GM23338 (cell line): Measurements from ENCODE around the gene MYO15B. TPM values are rescaled to one million over a fixed set of nuclear protein-coding genes. Genes with fewer than 3 reads are reported as not detected.

Experiments
- ATAC-seq: fragments of 200-7000 bp; cut with Tn5 transposase; 3 replicates; pipeline ENCODE4 v1.9.1; 2020
- DNase-seq: peaks from one replicate; pipeline ENCODE4 v3.0.0-alpha.2; 2015; ENCODE audit warnings: low spot score
- H2AFZ ChIP-seq: fragments of 200-600 bp; sonication (generic); 2 replicates; pipeline ENCODE4 v1.8.0; 2016; ENCODE audit warnings: antibody characterized with exemption, mild to moderate bottlenecking, moderate library complexity
- H3F3A ChIP-seq: fragments of 200-600 bp; sonication (generic); replicated peaks from 2 replicates; pipeline ENCODE4 v1.8.0; 2017; ENCODE audit warnings: antibody characterized with exemption, mixed run types, low read depth
- H3K27ac ChIP-seq: fragments of 200-600 bp; sonication (generic); 2 replicates; pipeline ENCODE4 v1.6.1; 2016; ENCODE audit warnings: low read depth
- H3K27me3 ChIP-seq: fragments of 200-600 bp; sonication (generic); 2 replicates; pipeline ENCODE4 v1.8.0; 2016; ENCODE audit warnings: mild to moderate bottlenecking, mixed run types, moderate library complexity; ENCODE audit not compliant: insufficient read depth
- H3K36me3 ChIP-seq: fragments of 200-600 bp; sonication (generic); 2 replicates; pipeline ENCODE4 v1.8.0; 2016; ENCODE audit warnings: mild to moderate bottlenecking; ENCODE audit not compliant: insufficient read depth
- H3K4me1 ChIP-seq: fragments of 200-600 bp; sonication (generic); 2 replicates; pipeline ENCODE4 v1.8.0; 2016; ENCODE audit warnings: mild to moderate bottlenecking, moderate library complexity; ENCODE audit not compliant: insufficient read depth
- H3K4me2 ChIP-seq: fragments of 200-600 bp; sonication (generic); 2 replicates; pipeline ENCODE4 v1.7.1; 2017; ENCODE audit warnings: mixed run types
- H3K4me3 ChIP-seq: fragments of 200-600 bp; sonication (generic); 2 replicates; pipeline ENCODE4 v1.6.1; 2016; ENCODE audit warnings: mixed run types
- H3K79me2 ChIP-seq: fragments of 200-600 bp; sonication (generic); replicated peaks from 2 replicates; pipeline ENCODE4 v1.8.0; 2017; ENCODE audit warnings: mild to moderate bottlenecking; ENCODE audit not compliant: insufficient read depth
- H3K9me2 ChIP-seq: fragments of 200-600 bp; sonication (generic); 2 replicates; pipeline ENCODE4 v1.8.0; 2017; ENCODE audit not compliant: insufficient read depth
- H4K20me1 ChIP-seq: fragments of 200-600 bp; sonication (generic); replicated peaks from 2 replicates; pipeline ENCODE4 v1.8.0; 2017; ENCODE audit warnings: mild to moderate bottlenecking; ENCODE audit not compliant: insufficient read depth
- H3K27ac Mint-ChIP-seq: 2 replicates; pipeline ENCODE4 v1.8.0; 2020; ENCODE audit warnings: inconsistent platforms, mild to moderate bottlenecking, moderate library complexity, mixed read lengths
- H3K27me3 Mint-ChIP-seq: 3 replicates; pipeline ENCODE4 v1.8.0; 2022; ENCODE audit warnings: low read depth, mild to moderate bottlenecking, moderate library complexity, mixed read lengths, inconsistent platforms; ENCODE audit not compliant: insufficient read depth, poor library complexity
- H3K36me3 Mint-ChIP-seq: 3 replicates; pipeline ENCODE4 v1.8.0; 2021; ENCODE audit warnings: low read depth, mild to moderate bottlenecking, inconsistent platforms, moderate library complexity, mixed read lengths
- H3K4me1 Mint-ChIP-seq: 3 replicates; pipeline ENCODE4 v1.8.0; 2020; ENCODE audit warnings: mild to moderate bottlenecking, inconsistent platforms, mixed read lengths
- H3K4me3 Mint-ChIP-seq: 3 replicates; pipeline ENCODE4 v1.8.0; 2021; ENCODE audit warnings: moderate library complexity, mild to moderate bottlenecking, inconsistent platforms, mixed read lengths
- H3K9me3 Mint-ChIP-seq: 3 replicates; pipeline ENCODE4 v1.8.0; 2020; ENCODE audit warnings: moderate library complexity, mild to moderate bottlenecking, inconsistent platforms, mixed read lengths
- CREB1 ChIP-seq: fragments of 250-450 bp; sonication (Bioruptor Pico); IDR thresholded peaks from 2 replicates; pipeline ENCODE4 v1.5.0; 2020; ENCODE audit warnings: low read depth, mild to moderate bottlenecking, moderate library complexity
- ETS1 ChIP-seq: IDR thresholded peaks from 2 replicates; pipeline ENCODE4 v1.6.1; 2016; ENCODE audit warnings: antibody characterized with exemption
- EZH2 ChIP-seq: fragments of 200-600 bp; sonication (generic); IDR thresholded peaks from one replicate; pipeline ENCODE4 v1.8.0; 2017; ENCODE audit warnings: antibody characterized with exemption, mild to moderate bottlenecking, low read depth; ENCODE audit not compliant: unreplicated experiment
- EZH2phosphoT487 ChIP-seq: fragments of 200-600 bp; sonication (generic); IDR thresholded peaks from one replicate; pipeline ENCODE4 v1.8.1; 2018; ENCODE audit warnings: antibody characterized with exemption; ENCODE audit not compliant: unreplicated experiment
- JUNB ChIP-seq: IDR thresholded peaks from one replicate; pipeline ENCODE4 v1.6.1; 2016; ENCODE audit warnings: antibody characterized with exemption; ENCODE audit not compliant: unreplicated experiment
- STAT1 ChIP-seq: IDR thresholded peaks from one replicate; pipeline ENCODE4 v1.6.1; 2016; ENCODE audit warnings: antibody characterized with exemption; ENCODE audit not compliant: unreplicated experiment
- ZNF331 ChIP-seq: fragments of 250-450 bp; sonication (Bioruptor Pico); IDR thresholded peaks from 2 replicates; pipeline ENCODE4 v1.5.0; 2020; ENCODE audit warnings: low read depth, mild to moderate bottlenecking, moderate library complexity
- ZNF462 ChIP-seq: fragments of 250-450 bp; sonication (Bioruptor Pico); IDR thresholded peaks from 2 replicates; pipeline ENCODE4 v1.5.0; 2020; ENCODE audit warnings: mild to moderate bottlenecking, moderate library complexity
- polyA plus RNA-seq: library from polyadenylated mRNA; unstranded; fragments of >200 nt; fragmentation: Nextera tagmentation; extraction: Ambion mirVana; gene quantifications from 2 replicates; pipeline ENCODE4 v1.2.1, GENCODE V29; 2016
- total RNA-seq: library from RNA; depleted of rRNA; stranded (reverse); fragments of >200 nt; shearing (Covaris generic); gene quantifications from 2 replicates; pipeline ENCODE4 v1.2.3, GENCODE V29; 2014

MYO15B gene
- total and polyA plus RNA-seq, 2 experiments from 2014 or later: 6.6 to 12.4 TPM

- no peak overlapping the region for H3K4me2 ChIP-seq
- no peak for DNase-seq
- H3K4me3 ChIP-seq: no peak overlapping the region
- H3K9me2 ChIP-seq: no peaks in the 10 kb centered on the region
- no peaks in the 10 kb centered on the region for H3K27me3 ChIP-seq
- Mint-ChIP-seq H3K27me3 (peaks cover 7% of the 10 kb centered on the region), H3K9me3 (no peaks in the 10 kb centered on the region), H3K4me3 (no peak overlapping the region), H3K36me3 (no peaks in the 10 kb centered on the region), H3K27ac (no peak overlapping the region), H3K4me1 (peaks cover 38% of the 10 kb centered on the region)
- H3K79me2 ChIP-seq: no peaks in the 10 kb centered on the region
- no peaks in the 10 kb centered on the region for H3K36me3 ChIP-seq
- H2AFZ ChIP-seq: no peak overlapping the region
- 0 out of 2 replicates have a peak, but pooled peaks cover 7% of the 10 kb centered on the region for H3F3A ChIP-seq
- H4K20me1 ChIP-seq: peaks cover 6% of the 10 kb centered on the region; the same call in 1 of the 2 replicates
- H3K27ac ChIP-seq: no peak overlapping the region
- no peak for ATAC-seq
- peaks cover 7% of the 10 kb centered on the region; the same call in 1 of the 2 replicates for H3K4me1 ChIP-seq
- TF ChIP-seq ETS1 (no peak), ZNF331 (CRISPR knock-in tag) (no peak), EZH2 (no peak), ZNF462 (no peak), JUNB (no peak), STAT1 (no peak), EZH2phosphoT487 (no peak), CREB1 (CRISPR knock-in tag) (no peak)
Observed at GRCh38 chr17:75547091-75547490, 40.5 kb upstream of the MYO15B start.
